Muscle layer of duodenum (tissue), 2 donors: ENCODE measurements around the gene MED6.

ENCODE experiments used
- H3K27ac ChIP-seq: one replicate; pipeline ENCODE4 v1.7.0; 2013; ENCODE audit warnings: mild to moderate bottlenecking, low read length
- H3K27me3 ChIP-seq: one replicate; pipeline ENCODE4 v1.7.0; 2013; ENCODE audit warnings: low read depth, mild to moderate bottlenecking, control low read depth, low read length
- H3K36me3 ChIP-seq, 2 donors: one replicate each; pipeline ENCODE4 v1.7.0; 2013; ENCODE audit warnings: low read length in 2 of 2, control low read depth in 1 of 2, mild to moderate bottlenecking in 1 of 2; ENCODE audit not compliant: insufficient read depth in 2 of 2, control insufficient read depth in 1 of 2
- H3K4me1 ChIP-seq, 2 donors: one replicate each; pipeline ENCODE4 v1.7.0; 2013; ENCODE audit warnings: low read length in 2 of 2, mild to moderate bottlenecking in 2 of 2, control low read depth in 1 of 2, moderate library complexity in 1 of 2; ENCODE audit not compliant: insufficient read depth in 2 of 2, control insufficient read depth in 1 of 2
- H3K4me3 ChIP-seq, 2 donors: one replicate each; pipeline ENCODE4 v1.7.0; 2013; ENCODE audit warnings: low read length in 2 of 2, low read depth in 1 of 2, mild to moderate bottlenecking in 1 of 2
- H3K9me3 ChIP-seq, 2 donors: one replicate each; pipeline ENCODE4 v1.7.0; 2013; ENCODE audit warnings: low read length in 2 of 2, control low read depth in 1 of 2, mild to moderate bottlenecking in 1 of 2; ENCODE audit not compliant: control insufficient read depth in 1 of 2
- donor health status: healthy.

The MED6 gene

DNA sequence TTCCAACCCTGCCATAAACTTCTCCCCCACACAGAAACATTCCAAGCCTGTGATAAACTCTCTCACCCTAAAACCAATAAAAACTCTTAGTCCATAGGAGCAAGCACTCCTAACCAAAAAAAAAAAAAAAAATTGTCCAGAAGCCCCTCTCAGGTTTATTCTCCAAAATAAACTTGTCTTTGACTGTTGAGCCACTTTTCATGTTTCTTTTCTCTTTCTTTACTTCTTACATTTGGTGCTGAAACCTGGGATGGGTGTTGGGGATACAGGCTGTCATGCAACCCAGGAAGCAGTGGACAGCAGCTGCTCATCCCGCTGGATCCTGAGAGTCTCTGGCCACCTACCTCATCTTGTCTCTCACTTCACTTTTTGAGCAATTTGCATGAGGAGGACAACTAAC lies 63.6 kb downstream of the MED6 start:
- no peaks in the 10 kb centered on the region for H3K27me3 ChIP-seq
- H3K9me3 ChIP-seq, result peaks cover 0 to 6% of the 10 kb centered on the region in 2 donors
- H3K36me3 ChIP-seq, result peaks cover 0 to 16% of the 10 kb centered on the region in 2 donors
- H3K4me1 ChIP-seq, result no peaks in the 10 kb centered on the region
- no peak overlapping the region for H3K4me3 ChIP-seq
- no peak overlapping the region for H3K27ac ChIP-seq

DNA sequence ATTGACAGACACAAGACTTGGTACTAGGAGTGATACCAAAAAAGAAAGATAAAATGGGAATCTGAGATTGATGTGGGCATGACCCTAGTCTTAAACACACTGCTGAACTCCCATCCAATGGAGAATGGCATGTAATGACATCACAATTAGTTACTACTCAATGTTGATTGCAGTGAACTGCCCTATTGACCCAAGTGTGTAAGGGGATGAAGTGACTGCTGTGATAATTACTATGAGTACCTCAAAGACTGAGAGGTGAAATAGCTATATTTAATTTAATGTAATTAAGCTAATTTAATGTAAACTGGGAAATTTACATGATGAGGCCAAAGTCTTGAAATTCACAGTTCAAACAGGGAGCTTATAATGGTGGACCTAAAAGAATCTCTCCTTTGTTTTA lies 65.6 kb downstream of the MED6 start, which contains the start of gene ADAM20:
Gene ADAM20 (minus strand): TSS at position 101 of the 400 bp plus-strand sequence. CDS start 10,247 bp downstream, outside the sequence.
- H3K36me3 ChIP-seq, result peaks cover 0 to 16% of the 10 kb centered on the region in 2 donors
- H3K4me3 ChIP-seq, result no peak within 1 kb of the TSS

More for the DNA sequence above, 65.6 kb downstream of the MED6 start, which contains the start of gene ADAM20:
- Histone ChIP-seq H3K27me3 (no peaks in the 10 kb centered on the region), H3K27ac (no peak within 1 kb of the TSS), H3K9me3 (peaks cover 0 to 6% of the 10 kb centered on the region in 2 donors), H3K4me1 (no peaks in the 10 kb centered on the region)
